IMR-90 (cell line): ENCODE data around the gene THOP1. TPM values are rescaled to one million over a fixed set of nuclear protein-coding genes. Genes with fewer than 3 reads are reported as not detected.

Experiments used
- ATAC-seq: fragments of 200-7000 bp; cut with Tn5 transposase; 2 replicates; pipeline ENCODE4 v1.9.1; 2020; ENCODE audit warnings: low read depth, mild to moderate bottlenecking, moderate library complexity
- BruUV-seq: library from RNA; stranded (reverse); fragments of 400-500 nt; replicated peaks from 2 replicates; lab custom pipeline; 2021; lab: Mats Ljungman, UMichigan
- CTCF ChIA-PET: fragments of 300-600 bp; formaldehyde crosslinking; extraction: SDS; loops from one replicate; lab custom pipeline; 2021; ENCODE audit warnings: antibody characterized with exemption; lab: Yijun Ruan, JAX
- POLR2A ChIA-PET: fragments of 300-600 bp; sonication (Branson Sonifier 250); formaldehyde crosslinking; loops from one replicate; lab custom pipeline; 2022; ENCODE audit warnings: antibody characterized with exemption; ENCODE audit not compliant: unreplicated experiment; lab: Charles Lee
- DNase-seq: peaks from one replicate; pipeline ENCODE4 v3.0.0; 2013
- H2AFZ ChIP-seq: replicated peaks from 2 replicates; pipeline ENCODE3; 2013; ENCODE audit warnings: low read length, mild to moderate bottlenecking; ENCODE audit not compliant: poor library complexity
- H2AK5ac ChIP-seq: 2 replicates; pipeline ENCODE4 v1.6.1; 2013; ENCODE audit warnings: low read depth, low read length, inconsistent platforms
- H2AK9ac ChIP-seq: replicated peaks from 2 replicates; pipeline ENCODE3; 2013; ENCODE audit warnings: mild to moderate bottlenecking, low read depth, low read length, moderate library complexity; ENCODE audit not compliant: poor library complexity
- H2BK120ac ChIP-seq: 2 replicates; pipeline ENCODE4 v1.6.1; 2013; ENCODE audit warnings: low read depth, low read length, inconsistent platforms
- H2BK15ac ChIP-seq: 3 replicates; pipeline ENCODE4 v1.6.1; 2013; ENCODE audit warnings: low read depth, low read length, inconsistent platforms
- H2BK20ac ChIP-seq: 2 replicates; pipeline ENCODE4 v1.6.1; 2013; ENCODE audit warnings: low read depth, mild to moderate bottlenecking, inconsistent platforms, low read length, moderate library complexity
- H2BK5ac ChIP-seq: 2 replicates; pipeline ENCODE4 v1.6.1; 2013; ENCODE audit warnings: mild to moderate bottlenecking, low read depth, low read length, inconsistent platforms; ENCODE audit not compliant: poor library complexity, severe bottlenecking
- H3K14ac ChIP-seq: replicated peaks from 2 replicates; pipeline ENCODE4 v1.6.1; 2013; ENCODE audit warnings: low read depth, low read length, inconsistent platforms
- H3K18ac ChIP-seq: 2 replicates; pipeline ENCODE4 v1.6.1; 2013; ENCODE audit warnings: low read depth, low read length, control low read depth
- H3K23ac ChIP-seq: 2 replicates; pipeline ENCODE4 v1.6.1; 2013; ENCODE audit warnings: low read depth, low read length, inconsistent platforms
- H3K27ac ChIP-seq: 2 replicates; pipeline ENCODE4 v1.5.1; 2013; ENCODE audit warnings: mild to moderate bottlenecking, control low read depth, low read length; ENCODE audit not compliant: insufficient read depth
- H3K27me3 ChIP-seq: 2 replicates; pipeline ENCODE4 v1.6.1; 2013; ENCODE audit warnings: low read length; ENCODE audit not compliant: control insufficient read depth, insufficient read depth
- H3K36me3 ChIP-seq: 2 replicates; pipeline ENCODE4 v1.6.1; 2013; ENCODE audit warnings: low read length, mixed read lengths; ENCODE audit not compliant: control insufficient read depth, insufficient read depth
- H3K4ac ChIP-seq: 2 replicates; pipeline ENCODE4 v1.6.1; 2013; ENCODE audit warnings: low read depth, low read length, inconsistent platforms
- H3K4me1 ChIP-seq: 2 replicates; pipeline ENCODE4 v1.6.1; 2013; ENCODE audit warnings: low read length, mixed read lengths; ENCODE audit not compliant: control insufficient read depth, insufficient read depth
- H3K4me2 ChIP-seq: 2 replicates; pipeline ENCODE4 v1.6.1; 2013; ENCODE audit warnings: low read depth, mild to moderate bottlenecking, control low read depth, low read length, moderate library complexity
- H3K4me3 ChIP-seq: 2 replicates; pipeline ENCODE4 v1.5.1; 2013; ENCODE audit warnings: low read depth, mild to moderate bottlenecking, control low read depth, low read length, moderate library complexity; ENCODE audit not compliant: insufficient read depth
- H3K56ac ChIP-seq: 2 replicates; pipeline ENCODE4 v1.6.1; 2013; ENCODE audit warnings: low read length, inconsistent platforms; ENCODE audit not compliant: insufficient read depth; ENCODE audit errors: extremely low read depth
- H3K79me1 ChIP-seq, 2 experiments: 2 replicates each; pipeline ENCODE4 v1.6.1; 2013; ENCODE audit warnings: low read length in 2 of 2, inconsistent platforms in 1 of 2, low read depth in 1 of 2
- H3K9ac ChIP-seq: 2 replicates; pipeline ENCODE4 v1.6.1; 2013; ENCODE audit warnings: low read depth, low read length, control low read depth
- H3K9me1 ChIP-seq: 2 replicates; pipeline ENCODE4 v1.6.1; 2013; ENCODE audit warnings: low read length, inconsistent platforms; ENCODE audit not compliant: insufficient read depth
- H3K9me3 ChIP-seq: 2 replicates; pipeline ENCODE4 v1.6.1; 2013; ENCODE audit warnings: low read length; ENCODE audit not compliant: control insufficient read depth, insufficient read depth
- H4K20me1 ChIP-seq: 2 replicates; pipeline ENCODE4 v1.6.1; 2013; ENCODE audit warnings: low read length, inconsistent platforms; ENCODE audit not compliant: insufficient read depth
- H4K5ac ChIP-seq: 2 replicates; pipeline ENCODE4 v1.6.1; 2013; ENCODE audit warnings: mild to moderate bottlenecking, low read depth, low read length, control low read depth
- H4K8ac ChIP-seq, 2 experiments: 2 replicates each; pipeline ENCODE4 v1.6.1; 2013; ENCODE audit warnings: low read depth in 2 of 2, low read length in 2 of 2, control low read depth in 1 of 2, inconsistent platforms in 1 of 2
- H4K91ac ChIP-seq: 2 replicates; pipeline ENCODE4 v1.6.1; 2013; ENCODE audit warnings: low read depth, low read length, inconsistent platforms; ENCODE audit not compliant: insufficient read depth
- BHLHE40 ChIP-seq: fragments of 150-350 bp; IDR thresholded peaks from 2 replicates; pipeline ENCODE4 v1.6.1; 2016; ENCODE audit warnings: mild to moderate bottlenecking, low read depth, low read length
- CEBPB ChIP-seq: IDR thresholded peaks from 2 replicates; pipeline ENCODE4 v1.6.1; 2012; ENCODE audit warnings: low read depth, low read length, improper control_type of control experiment
- CHD1 ChIP-seq: IDR thresholded peaks from 2 replicates; pipeline ENCODE4 v1.6.1; 2012; ENCODE audit warnings: low read depth, low read length, improper control_type of control experiment
- CTCF ChIP-seq: conservative IDR thresholded peaks from 2 replicates; pipeline ENCODE4 v1.5.1; 2012; ENCODE audit warnings: mild to moderate bottlenecking, low read depth, low read length, improper control_type of control experiment
- ELK1 ChIP-seq: fragments of 150-350 bp; IDR thresholded peaks from 2 replicates; pipeline ENCODE4 v1.6.1; 2016; ENCODE audit warnings: low read depth, mild to moderate bottlenecking, low read length, moderate library complexity, borderline replicate concordance
- FOS ChIP-seq: fragments of 150-350 bp; IDR thresholded peaks from 2 replicates; pipeline ENCODE4 v1.6.1; 2016; ENCODE audit warnings: low read depth, low read length
- MAFK ChIP-seq: IDR thresholded peaks from 2 replicates; pipeline ENCODE4 v1.6.1; 2012; ENCODE audit warnings: low read depth, low read length, improper control_type of control experiment
- MAZ ChIP-seq: IDR thresholded peaks from 2 replicates; pipeline ENCODE4 v1.6.1; 2012; ENCODE audit warnings: low read depth, mild to moderate bottlenecking, low read length, improper control_type of control experiment, moderate library complexity, borderline replicate concordance
- MXI1 ChIP-seq: IDR thresholded peaks from 2 replicates; pipeline ENCODE4 v1.6.1; 2012; ENCODE audit warnings: low read depth, mild to moderate bottlenecking, low read length, moderate library complexity, borderline replicate concordance
- NFE2L2 ChIP-seq: fragments of 150-350 bp; IDR thresholded peaks from 2 replicates; pipeline ENCODE4 v1.6.1; 2016; ENCODE audit warnings: low read depth, mild to moderate bottlenecking, low read length
- POLR2A ChIP-seq: IDR thresholded peaks from 2 replicates; pipeline ENCODE4 v1.6.1; 2012; ENCODE audit warnings: mild to moderate bottlenecking, low read depth, low read length
- RAD21 ChIP-seq: IDR thresholded peaks from 2 replicates; pipeline ENCODE4 v1.6.1; 2012; ENCODE audit warnings: low read length, improper control_type of control experiment
- RCOR1 ChIP-seq: IDR thresholded peaks from 2 replicates; pipeline ENCODE4 v1.6.1; 2012; ENCODE audit warnings: mild to moderate bottlenecking, low read length, improper control_type of control experiment; ENCODE audit not compliant: insufficient replicate concordance
- RFX5 ChIP-seq: IDR thresholded peaks from 2 replicates; pipeline ENCODE4 v1.8.0; 2012; ENCODE audit warnings: low read depth, mild to moderate bottlenecking, low read length, moderate library complexity
- SMC3 ChIP-seq: fragments of 150-350 bp; IDR thresholded peaks from 2 replicates; pipeline ENCODE4 v1.6.1; 2016; ENCODE audit warnings: low read depth, mild to moderate bottlenecking, antibody characterized with exemption, low read length, moderate library complexity
- USF2 ChIP-seq: fragments of 150-350 bp; IDR thresholded peaks from 2 replicates; pipeline ENCODE4 v1.6.1; 2017; ENCODE audit warnings: mild to moderate bottlenecking, antibody characterized with exemption, low read length, low read depth
- WGBS, 2 experiments: methylation state at CpG; one replicate each; pipeline versions ENCODE4 v1.1.5 to v1.1.7; 2013; ENCODE audit warnings: missing lambda C conversion rate in 2 of 2; ENCODE audit not compliant: insufficient read length in 1 of 2; ENCODE audit errors: extremely low coverage in 2 of 2; 5-methylcytosine and 5-hydroxymethylcytosine counted together
- dilution Hi-C: fragments of 300-500 bp; cut with HindIII; formaldehyde crosslinking; loops from one replicate; pipeline ENCODE4 v1.14.3; 2018; ENCODE audit warnings: low sequenced_read_pairs; ENCODE audit not compliant: unreplicated experiment
- in situ Hi-C: fragments of 300-500 bp; cut with MboI; formaldehyde crosslinking; loops from 3 replicates; pipeline ENCODE4 v1.14.3; 2019; ENCODE audit warnings: low sequenced_read_pairs, inconsistent platforms, mixed read lengths
- intact Hi-C: fragments of 100-400 bp; cut with micrococcal nuclease; formaldehyde crosslinking; loops from 2 replicates; pipeline ENCODE4 v1.10.0; 2022
- polyA plus RNA-seq, 3 experiments: library from polyadenylated mRNA; depleted of rRNA; stranded (reverse); fragments of >200 nt; gene quantifications; 2 replicates each; pipeline ENCODE4 v1.2.3, GENCODE V29; 2012; ENCODE audit warnings: low replicate concordance in 1 of 3
- total RNA-seq: library from RNA; depleted of rRNA; stranded (reverse); fragments of >200 nt; gene quantifications from 2 replicates; pipeline ENCODE4 v1.2.3, GENCODE V29; 2012

Gene THOP1
- total and polyA plus RNA-seq, 2 of the 4 experiments (the other 2 are of a cell fraction) = 57.5 to 91.9 TPM

DNA sequence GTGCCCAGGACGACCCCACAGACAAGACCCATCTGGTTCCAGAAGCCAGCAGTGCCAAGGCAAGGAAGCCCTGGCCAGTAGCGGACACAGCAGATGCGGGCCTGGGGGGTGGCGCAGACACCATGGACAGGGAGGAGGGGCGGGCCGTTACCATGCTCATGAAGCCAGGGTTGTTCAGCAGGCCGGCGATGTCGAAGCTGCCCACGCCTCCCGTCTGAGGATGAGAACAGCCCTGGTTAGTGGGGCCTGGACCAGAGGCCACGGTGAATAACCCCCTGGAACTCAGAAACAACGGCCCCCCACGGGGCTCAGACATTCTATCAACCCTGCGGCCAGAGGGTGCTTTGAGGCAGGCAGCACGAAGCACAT, 24.0 kb upstream of the THOP1 start:
- Histone ChIP-seq H3K9ac (no peak overlapping the region), H4K91ac (no peak overlapping the region), H3K27ac (no peak overlapping the region), H3K9me3 (no peaks in the 10 kb centered on the region), H3K9me1 (no peaks in the 10 kb centered on the region; the same call in 1 of the 2 replicates), H3K23ac (no peak overlapping the region), H3K4me3 (no peak overlapping the region), H3K36me3 (peaks cover 73% of the 10 kb centered on the region), H4K5ac (no peak overlapping the region), H2AFZ (no peak overlapping the region), H3K4me2 (no peak overlapping the region), H2BK5ac (no peak overlapping the region), H3K4ac (no peak overlapping the region), H2AK5ac (no peak overlapping the region), H3K18ac (no peak overlapping the region), H2BK20ac (no peak overlapping the region), H2BK15ac (no peak overlapping the region), H3K4me1 (no peaks in the 10 kb centered on the region), H2AK9ac (no peak overlapping the region), H3K56ac (no peak overlapping the region), H2BK120ac (no peak overlapping the region), H4K20me1 (peaks cover 3% of the 10 kb centered on the region), H3K14ac (no peak overlapping the region), H3K27me3 (no peaks in the 10 kb centered on the region), H3K79me1 (peaks cover 0 to 16% of the 10 kb centered on the region in 2 experiments; a peak in 3 of 4 replicates), H4K8ac (no peak overlapping the region)
- ChIA-PET CTCF (no interaction called here), POLR2A (no interaction called here)
- WGBS, 2 experiments = 95% methylated on average over 13 of the region's 16 CpGs; no CpG with 5 or more reads in 1 of the 2 experiments
- intact Hi-C loops (no loop called here), in situ Hi-C loops (no loop called here), dilution Hi-C loops (no loop called here)
- no peak for TF ChIP-seq RCOR1
- TF ChIP-seq RAD21 = no peak
- no peak for TF ChIP-seq POLR2A
- TF ChIP-seq USF2 = no peak
- no peak for TF ChIP-seq MXI1
- no peak for TF ChIP-seq CEBPB
- no peak for TF ChIP-seq SMC3
- TF ChIP-seq MAFK = no peak
- TF ChIP-seq FOS = no peak
- no peak for TF ChIP-seq CTCF
- no peak for TF ChIP-seq NFE2L2
- TF ChIP-seq BHLHE40 = no peak
- TF ChIP-seq RFX5 = no peak
- no peak for TF ChIP-seq CHD1
- no peak for TF ChIP-seq ELK1
- TF ChIP-seq MAZ = no peak
- no peak for ATAC-seq
- no peak for DNase-seq
- BruUV-seq = no TSS peak
